Nephron progenitor cell (in vitro differentiated cells): ENCODE data around the gene KCNQ1.

Experiments
- DNase-seq: peaks from one replicate; pipeline ENCODE4 v3.0.0; 2021
- H3K27ac Mint-ChIP-seq: 2 replicates; pipeline ENCODE4 v1.8.0; 2021; ENCODE audit warnings: mild to moderate bottlenecking, moderate library complexity, mixed read lengths
- H3K27me3 Mint-ChIP-seq: 2 replicates; pipeline ENCODE4 v1.8.0; 2021; ENCODE audit warnings: mild to moderate bottlenecking, low read depth, mixed read lengths; ENCODE audit not compliant: poor library complexity
- H3K36me3 Mint-ChIP-seq: 2 replicates; pipeline ENCODE4 v1.8.0; 2021; ENCODE audit warnings: low read depth, mixed read lengths
- H3K4me1 Mint-ChIP-seq: 2 replicates; pipeline ENCODE4 v1.8.0; 2021; ENCODE audit warnings: mixed read lengths
- H3K4me3 Mint-ChIP-seq: 2 replicates; pipeline ENCODE4 v1.8.0; 2021; ENCODE audit warnings: mild to moderate bottlenecking, moderate library complexity, mixed read lengths
- H3K9me3 Mint-ChIP-seq: 2 replicates; pipeline ENCODE4 v1.8.0; 2021; ENCODE audit warnings: mild to moderate bottlenecking, moderate library complexity, mixed read lengths
- TF ChIP-seq, protein P1 (sequence below): fragments of 200-600 bp; sonication (generic); IDR thresholded peaks from 2 replicates; pipeline ENCODE4 v1.5.0; 2021; ENCODE audit warnings: antibody characterized with exemption

Gene KCNQ1

DNA sequence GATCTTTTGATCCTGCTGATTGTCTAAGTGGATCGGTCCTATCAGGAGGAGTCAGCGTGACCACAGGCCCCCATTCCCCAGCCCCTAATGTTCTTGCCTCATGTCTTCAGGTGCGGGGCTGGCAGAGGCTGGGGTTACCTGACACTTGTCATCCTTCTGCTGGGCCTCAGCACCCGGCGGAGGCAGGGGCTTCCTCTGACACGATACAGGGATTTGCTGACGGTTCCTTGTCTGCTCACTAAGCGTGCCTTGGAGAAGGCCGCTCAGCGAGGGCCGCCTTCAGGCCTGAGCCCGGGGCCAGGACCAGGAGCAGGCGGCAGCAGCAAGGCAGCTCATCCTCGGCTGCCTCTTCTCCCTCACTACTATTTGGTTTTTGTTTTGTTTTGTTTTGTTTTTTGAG is 300.7 kb downstream of the KCNQ1 start:
- DNase-seq = peak; percentile 1
- no peaks in the 10 kb centered on the region for H3K36me3 Mint-ChIP-seq
- no peak overlapping the region for H3K27ac Mint-ChIP-seq
- no peak overlapping the region for H3K4me3 Mint-ChIP-seq
- peaks cover 3% of the 10 kb centered on the region for H3K9me3 Mint-ChIP-seq
- peaks cover 55% of the 10 kb centered on the region for H3K4me1 Mint-ChIP-seq
- TF ChIP-seq, protein P1, sequence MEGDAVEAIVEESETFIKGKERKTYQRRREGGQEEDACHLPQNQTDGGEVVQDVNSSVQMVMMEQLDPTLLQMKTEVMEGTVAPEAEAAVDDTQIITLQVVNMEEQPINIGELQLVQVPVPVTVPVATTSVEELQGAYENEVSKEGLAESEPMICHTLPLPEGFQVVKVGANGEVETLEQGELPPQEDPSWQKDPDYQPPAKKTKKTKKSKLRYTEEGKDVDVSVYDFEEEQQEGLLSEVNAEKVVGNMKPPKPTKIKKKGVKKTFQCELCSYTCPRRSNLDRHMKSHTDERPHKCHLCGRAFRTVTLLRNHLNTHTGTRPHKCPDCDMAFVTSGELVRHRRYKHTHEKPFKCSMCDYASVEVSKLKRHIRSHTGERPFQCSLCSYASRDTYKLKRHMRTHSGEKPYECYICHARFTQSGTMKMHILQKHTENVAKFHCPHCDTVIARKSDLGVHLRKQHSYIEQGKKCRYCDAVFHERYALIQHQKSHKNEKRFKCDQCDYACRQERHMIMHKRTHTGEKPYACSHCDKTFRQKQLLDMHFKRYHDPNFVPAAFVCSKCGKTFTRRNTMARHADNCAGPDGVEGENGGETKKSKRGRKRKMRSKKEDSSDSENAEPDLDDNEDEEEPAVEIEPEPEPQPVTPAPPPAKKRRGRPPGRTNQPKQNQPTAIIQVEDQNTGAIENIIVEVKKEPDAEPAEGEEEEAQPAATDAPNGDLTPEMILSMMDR = no peak
- peaks cover 23% of the 10 kb centered on the region for H3K27me3 Mint-ChIP-seq

DNA sequence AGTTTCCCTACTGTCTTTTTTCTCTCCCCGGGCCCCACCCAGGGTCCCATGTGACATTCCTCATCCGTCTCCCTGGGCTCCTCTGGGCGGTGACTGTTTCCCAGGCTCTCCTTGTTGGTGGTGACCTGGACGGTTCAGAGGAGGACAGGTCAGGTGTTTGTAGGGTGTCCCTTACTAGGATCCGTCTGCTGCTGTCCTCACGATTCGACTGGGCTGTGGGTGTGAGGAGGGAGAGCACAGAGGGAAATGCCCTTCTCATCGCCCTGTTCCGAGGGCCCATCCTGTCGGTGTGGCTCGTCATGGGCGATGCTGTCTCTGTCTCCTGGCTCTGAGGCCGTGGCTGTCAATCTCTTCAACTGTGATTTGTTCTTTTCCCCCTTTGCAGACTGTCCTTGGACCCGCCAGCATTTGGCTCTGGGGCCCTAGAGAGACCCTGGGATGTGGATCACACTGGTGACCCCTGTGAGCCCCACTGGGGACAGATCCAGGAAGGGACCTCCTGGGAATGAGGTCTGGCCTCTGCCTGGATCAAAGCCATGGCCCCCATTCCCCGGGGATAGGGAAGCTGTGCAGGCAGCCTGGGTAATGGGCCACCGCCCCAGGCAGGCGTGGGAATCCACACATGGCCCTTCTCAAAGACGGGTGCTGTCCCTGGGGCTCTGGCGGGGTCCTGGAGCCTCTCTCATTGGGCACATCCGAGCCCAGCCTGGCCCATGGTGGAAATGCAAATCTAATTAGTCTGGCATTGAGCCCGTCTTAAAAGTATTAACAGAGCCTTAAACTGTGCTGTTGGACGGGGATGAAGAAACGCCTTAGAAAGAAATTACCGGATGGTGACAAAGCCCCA is 301.8 kb downstream of the KCNQ1 start:
- H3K9me3 Mint-ChIP-seq = no peaks in the 10 kb centered on the region
- H3K4me3 Mint-ChIP-seq = no peak overlapping the region
- no peak for DNase-seq
- H3K27ac Mint-ChIP-seq = no peak overlapping the region
- H3K4me1 Mint-ChIP-seq = peaks cover 55% of the 10 kb centered on the region
- TF ChIP-seq, protein P1 = no peak
- H3K36me3 Mint-ChIP-seq = no peaks in the 10 kb centered on the region
- H3K27me3 Mint-ChIP-seq = peaks cover 20% of the 10 kb centered on the region

DNA sequence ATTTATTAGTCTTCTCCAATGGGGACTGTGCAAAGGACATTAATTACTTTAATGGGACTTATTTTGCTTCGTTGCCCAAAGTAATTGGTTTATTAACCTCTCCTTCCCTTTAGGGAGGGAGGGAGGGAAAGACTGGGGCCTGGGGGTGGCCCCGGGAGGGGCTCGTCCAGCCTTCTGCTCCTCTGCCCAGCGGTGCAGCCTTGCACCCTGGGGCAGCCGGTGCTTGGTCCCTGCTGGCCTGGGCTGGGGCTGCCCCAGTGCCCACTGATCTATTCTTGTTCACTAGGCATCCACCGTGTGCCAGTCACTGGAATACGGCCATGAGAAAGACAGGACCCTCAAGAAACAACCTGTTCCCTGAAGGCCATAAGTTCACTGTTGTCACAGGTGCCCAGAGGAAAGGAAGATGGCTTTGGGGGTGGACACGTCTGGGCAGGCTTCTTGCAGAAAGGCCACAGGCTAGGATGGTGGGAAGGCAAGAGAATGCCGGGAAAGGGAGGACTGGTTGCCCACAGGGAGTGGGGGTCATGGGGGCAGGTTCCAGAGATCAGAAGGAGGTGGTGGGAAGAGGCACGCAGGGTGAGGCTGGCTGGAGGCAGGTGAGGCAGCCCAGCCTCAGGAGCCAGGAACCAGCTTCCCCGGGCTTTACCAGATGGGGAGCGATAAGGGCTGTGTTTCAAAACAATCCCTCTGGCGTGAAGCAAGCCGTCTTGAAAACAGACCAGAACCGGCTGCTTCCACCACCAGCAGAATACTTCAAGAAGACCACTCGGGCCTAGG is 302.6 kb downstream of the KCNQ1 start:
- Mint-ChIP-seq H3K4me1 (peaks cover 58% of the 10 kb centered on the region), H3K36me3 (no peaks in the 10 kb centered on the region), H3K9me3 (no peaks in the 10 kb centered on the region), H3K4me3 (no peak overlapping the region), H3K27ac (peak overlapping the region; percentile 81), H3K27me3 (peaks cover 22% of the 10 kb centered on the region)
- TF ChIP-seq, protein P1 = no peak
- DNase-seq = no peak

DNA sequence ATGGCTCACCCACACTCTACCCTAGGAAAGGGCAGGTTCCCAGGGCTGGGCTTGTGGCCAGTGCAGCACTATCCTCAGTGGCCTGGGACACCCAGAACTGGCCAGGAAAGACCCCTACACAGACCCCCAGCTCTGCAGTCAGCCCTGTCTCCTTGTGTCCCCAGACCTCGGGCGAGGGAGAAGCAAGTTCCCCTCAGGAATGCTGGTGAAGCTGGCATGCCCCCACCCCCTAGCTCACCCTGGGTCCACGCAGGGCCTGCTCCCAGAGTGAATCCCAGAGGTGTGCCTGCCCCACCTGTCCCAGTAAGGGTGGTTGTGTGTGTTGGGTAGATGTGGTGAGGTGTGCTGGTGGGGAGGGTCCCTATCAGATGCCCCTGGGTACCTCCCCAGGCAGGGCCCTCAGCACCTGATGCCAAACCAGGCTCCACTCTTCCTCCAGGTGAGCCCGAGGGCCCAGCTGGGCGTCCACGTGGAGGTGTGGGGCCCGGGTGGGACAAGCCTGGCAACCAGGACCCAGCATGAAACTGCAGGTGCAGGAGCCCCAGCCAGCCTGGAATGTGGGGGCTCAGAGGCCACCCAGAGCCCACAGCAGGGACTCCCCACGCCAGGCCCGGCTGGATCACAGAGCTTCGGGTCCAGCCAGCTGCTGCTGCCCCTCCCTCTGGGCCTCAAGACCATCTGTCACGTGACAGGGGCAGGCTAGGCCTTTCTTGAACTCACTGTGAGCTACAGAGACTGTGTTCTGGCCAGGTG is 303.4 kb downstream of the KCNQ1 start:
- no peak for DNase-seq
- H3K27me3 Mint-ChIP-seq = peaks cover 24% of the 10 kb centered on the region
- H3K4me3 Mint-ChIP-seq = no peak overlapping the region
- H3K9me3 Mint-ChIP-seq = no peaks in the 10 kb centered on the region
- no peaks in the 10 kb centered on the region for H3K36me3 Mint-ChIP-seq
- H3K27ac Mint-ChIP-seq = no peak overlapping the region
- TF ChIP-seq, protein P1 = no peak
- peaks cover 66% of the 10 kb centered on the region for H3K4me1 Mint-ChIP-seq

DNA sequence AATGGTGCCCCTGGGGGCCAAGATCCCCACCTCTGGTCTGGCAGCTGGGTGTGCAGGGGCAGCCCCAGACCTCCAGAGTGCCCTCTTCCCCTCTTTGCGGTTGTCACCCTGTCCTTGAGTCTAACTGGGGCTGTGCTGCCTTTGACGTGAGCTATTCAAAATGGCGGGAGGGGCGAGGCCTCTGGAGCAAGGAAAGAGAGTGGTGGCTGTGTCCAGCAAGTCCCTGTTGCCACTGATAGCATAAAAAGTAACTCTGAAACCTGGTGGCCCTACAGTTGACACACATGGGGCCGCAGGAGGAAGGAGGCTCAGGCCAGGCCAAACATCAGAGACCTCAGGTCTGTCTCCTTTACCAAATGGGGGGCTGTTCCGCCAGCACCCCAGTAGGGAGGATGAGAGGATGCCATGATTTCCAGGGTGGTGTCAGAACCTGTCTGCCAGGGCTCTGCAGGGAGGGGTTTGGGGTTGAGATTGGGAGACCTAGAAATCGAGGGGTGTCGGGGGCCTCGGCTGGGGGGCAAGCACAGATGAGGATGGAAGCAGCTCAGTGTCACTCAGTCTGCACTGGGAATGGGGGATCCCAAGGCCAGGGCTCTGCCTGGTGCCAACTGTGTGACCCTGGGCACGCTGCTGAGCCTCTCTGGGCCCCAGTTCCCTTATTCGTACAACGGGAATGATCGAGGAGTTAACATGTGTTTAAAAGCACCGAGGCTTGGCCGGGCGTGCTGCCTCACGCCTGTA is 304.2 kb downstream of the KCNQ1 start:
- no peak overlapping the region for H3K27ac Mint-ChIP-seq
- DNase-seq = no peak
- TF ChIP-seq, protein P1 = no peak
- peaks cover 66% of the 10 kb centered on the region for H3K4me1 Mint-ChIP-seq
- peaks cover 25% of the 10 kb centered on the region for H3K27me3 Mint-ChIP-seq
- H3K4me3 Mint-ChIP-seq = peak overlapping the region; percentile 34
- H3K36me3 Mint-ChIP-seq = peaks cover 4% of the 10 kb centered on the region
- peaks cover 3% of the 10 kb centered on the region for H3K9me3 Mint-ChIP-seq
